H9 (cell line): ENCODE measurements around the gene GCG. TPM values are rescaled to one million over a fixed set of nuclear protein-coding genes. Genes with fewer than 3 reads are reported as not detected.

Experiments used
- DNase-seq: peaks from one replicate; pipeline ENCODE4 v3.0.0-alpha.2; 2017
- H2AFZ ChIP-seq: one replicate; pipeline ENCODE4 v1.6.1; 2013; ENCODE audit warnings: mild to moderate bottlenecking, low read length, control low read depth, moderate library complexity
- H2AK5ac ChIP-seq: 2 replicates; pipeline ENCODE4 v1.6.1; 2013; ENCODE audit warnings: low read length, control low read depth, mixed read lengths; ENCODE audit not compliant: insufficient read length
- H2BK120ac ChIP-seq: one replicate; pipeline ENCODE4 v1.6.1; 2013; ENCODE audit warnings: low read depth, mild to moderate bottlenecking, low read length, control low read depth, inconsistent platforms; ENCODE audit not compliant: poor library complexity, severe bottlenecking
- H2BK12ac ChIP-seq: 2 replicates; pipeline ENCODE4 v1.6.1; 2013; ENCODE audit warnings: low read length, control low read depth, mixed read lengths, low read depth; ENCODE audit not compliant: insufficient read length
- H2BK15ac ChIP-seq: 2 replicates; pipeline ENCODE4 v1.6.1; 2013; ENCODE audit warnings: low read depth, low read length, control low read depth
- H2BK20ac ChIP-seq: one replicate; pipeline ENCODE4 v1.6.1; 2013; ENCODE audit warnings: low read depth, mild to moderate bottlenecking, low read length, control low read depth, inconsistent platforms; ENCODE audit not compliant: poor library complexity, severe bottlenecking
- H2BK5ac ChIP-seq: 2 replicates; pipeline ENCODE4 v1.6.1; 2013; ENCODE audit warnings: low read length, control low read depth, mixed read lengths; ENCODE audit not compliant: insufficient read length
- H3K14ac ChIP-seq: 2 replicates; pipeline ENCODE4 v1.6.1; 2013; ENCODE audit warnings: low read length, control low read depth; ENCODE audit not compliant: insufficient read depth
- H3K18ac ChIP-seq: 2 replicates; pipeline ENCODE4 v1.6.1; 2013; ENCODE audit warnings: low read depth, mild to moderate bottlenecking, mixed read lengths, low read length, control low read depth; ENCODE audit not compliant: insufficient read length
- H3K23ac ChIP-seq: 2 replicates; pipeline ENCODE4 v1.6.1; 2013; ENCODE audit warnings: low read length, control low read depth, mixed read lengths, low read depth; ENCODE audit not compliant: insufficient read length
- H3K23me2 ChIP-seq: 2 replicates; pipeline ENCODE4 v1.6.1; 2013; ENCODE audit warnings: low read depth, mild to moderate bottlenecking, mixed read lengths, low read length, control low read depth; ENCODE audit not compliant: insufficient read length, poor library complexity, severe bottlenecking
- H3K27ac ChIP-seq: 2 replicates; pipeline ENCODE4 v1.5.1; 2013; ENCODE audit warnings: low read length, control low read depth, mixed read lengths, low read depth; ENCODE audit not compliant: insufficient read length
- H3K27me3 ChIP-seq: 2 replicates; pipeline ENCODE4 v1.6.1; 2013; ENCODE audit warnings: low read length, control low read depth, inconsistent platforms; ENCODE audit not compliant: insufficient read depth
- H3K4ac ChIP-seq: 2 replicates; pipeline ENCODE4 v1.6.1; 2013; ENCODE audit warnings: low read depth, mild to moderate bottlenecking, control low read depth, inconsistent platforms, low read length, moderate library complexity
- H3K4me1 ChIP-seq: 2 replicates; pipeline ENCODE4 v1.6.1; 2013; ENCODE audit warnings: low read length, control low read depth, inconsistent platforms; ENCODE audit not compliant: insufficient read depth
- H3K4me2 ChIP-seq: 2 replicates; pipeline ENCODE4 v1.6.1; 2013; ENCODE audit warnings: low read length, control low read depth, mixed read lengths; ENCODE audit not compliant: insufficient read length, insufficient read depth
- H3K56ac ChIP-seq: 2 replicates; pipeline ENCODE4 v1.6.1; 2013; ENCODE audit warnings: low read depth, mild to moderate bottlenecking, mixed read lengths, low read length, control low read depth; ENCODE audit not compliant: insufficient read length
- H3K79me1 ChIP-seq: 2 replicates; pipeline ENCODE4 v1.6.1; 2013; ENCODE audit warnings: low read depth, mild to moderate bottlenecking, moderate library complexity, low read length, control low read depth, inconsistent platforms; ENCODE audit not compliant: insufficient read depth, poor library complexity, severe bottlenecking
- H3K79me2 ChIP-seq: 2 replicates; pipeline ENCODE4 v1.6.1; 2013; ENCODE audit warnings: low read length, control low read depth, inconsistent platforms; ENCODE audit not compliant: insufficient read depth
- H3K9ac ChIP-seq: 2 replicates; pipeline ENCODE4 v1.6.1; 2013; ENCODE audit warnings: low read length, control low read depth, mixed read lengths; ENCODE audit not compliant: insufficient read length; ENCODE audit errors: extremely low read depth
- H3K9me3 ChIP-seq: one replicate; pipeline ENCODE4 v1.6.1; 2013; ENCODE audit warnings: low read depth, low read length, inconsistent platforms; ENCODE audit not compliant: control insufficient read depth
- H3T11ph ChIP-seq: one replicate; pipeline ENCODE4 v1.6.1; 2013; ENCODE audit warnings: mild to moderate bottlenecking, low read length, control low read depth, inconsistent platforms
- H4K20me1 ChIP-seq: one replicate; pipeline ENCODE4 v1.6.1; 2013; ENCODE audit not compliant: control insufficient read depth, insufficient read length, insufficient read depth
- H4K5ac ChIP-seq: 2 replicates; pipeline ENCODE4 v1.6.1; 2013; ENCODE audit warnings: low read depth, mild to moderate bottlenecking, mixed read lengths, low read length, control low read depth; ENCODE audit not compliant: insufficient read length
- H4K8ac ChIP-seq: replicated peaks from 2 replicates; pipeline ENCODE4 v1.6.1; 2013; ENCODE audit warnings: low read length, control low read depth, mixed read lengths, low read depth; ENCODE audit not compliant: insufficient read length
- H4K91ac ChIP-seq: 2 replicates; pipeline ENCODE4 v1.6.1; 2013; ENCODE audit warnings: low read depth, mild to moderate bottlenecking, moderate library complexity, mixed read lengths, low read length, control low read depth; ENCODE audit not compliant: insufficient read length
- H3K27ac Mint-ChIP-seq, 3 experiments: 2 replicates in 2 of 3; 3 replicates in 1 of 3; pipeline ENCODE4 v1.8.0; 2020 to 2021; ENCODE audit warnings: mixed read lengths in 3 of 3, mild to moderate bottlenecking in 1 of 3, moderate library complexity in 1 of 3
- H3K27me3 Mint-ChIP-seq: 2 replicates; pipeline ENCODE4 v1.8.0; 2021; ENCODE audit warnings: low read depth, mild to moderate bottlenecking, moderate library complexity, mixed read lengths
- H3K36me3 Mint-ChIP-seq, 3 experiments: 2 replicates in 2 of 3; 3 replicates in 1 of 3; pipeline ENCODE4 v1.8.0; 2020 to 2021; ENCODE audit warnings: low read depth in 3 of 3, mixed read lengths in 3 of 3; ENCODE audit not compliant: insufficient read depth in 1 of 3
- H3K4me1 Mint-ChIP-seq, 2 experiments: 2 replicates each; pipeline ENCODE4 v1.8.0; 2020; ENCODE audit warnings: mixed read lengths in 2 of 2
- H3K4me3 Mint-ChIP-seq, 2 experiments: 2 replicates in 1 of 2; 3 replicates in 1 of 2; pipeline ENCODE4 v1.8.0; 2020 to 2021; ENCODE audit warnings: mild to moderate bottlenecking in 2 of 2, mixed read lengths in 2 of 2, moderate library complexity in 1 of 2
- H3K9me3 Mint-ChIP-seq, 2 experiments: 2 replicates in 1 of 2; 3 replicates in 1 of 2; pipeline ENCODE4 v1.8.0; 2020; ENCODE audit warnings: mild to moderate bottlenecking in 2 of 2, mixed read lengths in 2 of 2, moderate library complexity in 1 of 2
- whole genome bisulfite sequencing: extraction: QIAGEN DNeasy Blood & Tissue Kit; methylation state at CpG from one replicate; pipeline ENCODE4 v1.1.7; 2013; ENCODE audit warnings: missing lambda C conversion rate, low lambda C conversion rate, mixed read lengths; ENCODE audit not compliant: insufficient read length; ENCODE audit errors: extremely low coverage; 5-methylcytosine and 5-hydroxymethylcytosine counted together
- total RNA-seq: library from RNA; stranded (reverse); gene quantifications from 2 replicates; pipeline ENCODE4 v1.2.1, GENCODE V29; 2021
- TF ChIP-seq, protein P1 (sequence below): fragments of 200-600 bp; sonication (generic); conservative IDR thresholded peaks from 3 replicates; pipeline ENCODE4 v1.8.0; 2021; ENCODE audit warnings: antibody characterized with exemption, mild to moderate bottlenecking

The GCG gene
- total RNA-seq, 1 experiment from 2014 or later: not detected

GRCh38 chr2:162196638-162197037, 44.6 kb upstream of the GCG start:
- no peak overlapping the region for H3K27ac Mint-ChIP-seq

More at GRCh38 chr2:162196638-162197037, 44.6 kb upstream of the GCG start:
- no peak overlapping the region for H3K4me2 ChIP-seq
- no peak overlapping the region for H3K56ac ChIP-seq
- H2BK5ac ChIP-seq: no peak overlapping the region
- H3K27me3 ChIP-seq: no peaks in the 10 kb centered on the region
- no peaks in the 10 kb centered on the region for H3K23me2 ChIP-seq
- no peak overlapping the region for H4K91ac ChIP-seq
- H3K18ac ChIP-seq: no peak overlapping the region
- no peaks in the 10 kb centered on the region for H3K79me1 ChIP-seq
- no peaks in the 10 kb centered on the region for H3K4me1 ChIP-seq
- no peak overlapping the region for H3K14ac ChIP-seq
- peaks cover 28% of the 10 kb centered on the region for H3K27me3 Mint-ChIP-seq
- H2BK120ac ChIP-seq: no peak overlapping the region
- H3K79me2 ChIP-seq: no peaks in the 10 kb centered on the region
- no peak overlapping the region for H3K23ac ChIP-seq
- H3K4me3 Mint-ChIP-seq: no peak overlapping the region
- no peak for DNase-seq
- H3T11ph ChIP-seq: no peak overlapping the region
- no peak overlapping the region for H3K4ac ChIP-seq
- no peak overlapping the region for H2BK12ac ChIP-seq
- WGBS: no CpG with 5 or more reads among the region's 7 CpGs
- no peaks in the 10 kb centered on the region for H4K20me1 ChIP-seq
- no peaks in the 10 kb centered on the region for H3K36me3 Mint-ChIP-seq
- no peak overlapping the region for H3K9ac ChIP-seq
- no peak overlapping the region for H4K5ac ChIP-seq
- no peak overlapping the region for H3K27ac ChIP-seq
- H3K9me3 ChIP-seq: no peaks in the 10 kb centered on the region
- H2AK5ac ChIP-seq: no peak overlapping the region
- TF ChIP-seq, protein P1, sequence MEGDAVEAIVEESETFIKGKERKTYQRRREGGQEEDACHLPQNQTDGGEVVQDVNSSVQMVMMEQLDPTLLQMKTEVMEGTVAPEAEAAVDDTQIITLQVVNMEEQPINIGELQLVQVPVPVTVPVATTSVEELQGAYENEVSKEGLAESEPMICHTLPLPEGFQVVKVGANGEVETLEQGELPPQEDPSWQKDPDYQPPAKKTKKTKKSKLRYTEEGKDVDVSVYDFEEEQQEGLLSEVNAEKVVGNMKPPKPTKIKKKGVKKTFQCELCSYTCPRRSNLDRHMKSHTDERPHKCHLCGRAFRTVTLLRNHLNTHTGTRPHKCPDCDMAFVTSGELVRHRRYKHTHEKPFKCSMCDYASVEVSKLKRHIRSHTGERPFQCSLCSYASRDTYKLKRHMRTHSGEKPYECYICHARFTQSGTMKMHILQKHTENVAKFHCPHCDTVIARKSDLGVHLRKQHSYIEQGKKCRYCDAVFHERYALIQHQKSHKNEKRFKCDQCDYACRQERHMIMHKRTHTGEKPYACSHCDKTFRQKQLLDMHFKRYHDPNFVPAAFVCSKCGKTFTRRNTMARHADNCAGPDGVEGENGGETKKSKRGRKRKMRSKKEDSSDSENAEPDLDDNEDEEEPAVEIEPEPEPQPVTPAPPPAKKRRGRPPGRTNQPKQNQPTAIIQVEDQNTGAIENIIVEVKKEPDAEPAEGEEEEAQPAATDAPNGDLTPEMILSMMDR: no peak
- H2BK15ac ChIP-seq: no peak overlapping the region
- H2BK20ac ChIP-seq: no peak overlapping the region
- H2AFZ ChIP-seq: no peak overlapping the region
- H4K8ac ChIP-seq: no peak overlapping the region
- H3K4me1 Mint-ChIP-seq: peaks cover 0 to 6% of the 10 kb centered on the region in 2 experiments; a peak in 1 of 4 replicates
- H3K9me3 Mint-ChIP-seq: no peaks in the 10 kb centered on the region
